Left kidney (tissue), 2 donors: ENCODE measurements around the gene RIC8B. TPM values are rescaled to one million over a fixed set of nuclear protein-coding genes. Genes with fewer than 3 reads are reported as not detected.

ENCODE experiments used
- DNase-seq: peaks from one replicate; pipeline ENCODE4 v3.0.0-alpha.2; 2013
- polyA plus RNA-seq: library from polyadenylated mRNA; unstranded; fragments of 120-200 nt; gene quantifications from one replicate; pipeline ENCODE4 v1.2.1, GENCODE V29; 2013; ENCODE audit not compliant: insufficient read length

The RIC8B gene
- polyA plus RNA-seq, 1 donor, result 34.4 TPM

GRCh38 chr12:106866426-106867080, 92.1 kb downstream of the RIC8B start:
- no peak for DNase-seq

- DNase-seq, result no peak
These were observed 93.2 kb downstream of the RIC8B start for GRCh38 chr12:106867651-106868050.

GRCh38 chr12:106868982-106869700, 94.7 kb downstream of the RIC8B start:
- no peak for DNase-seq

DNA sequence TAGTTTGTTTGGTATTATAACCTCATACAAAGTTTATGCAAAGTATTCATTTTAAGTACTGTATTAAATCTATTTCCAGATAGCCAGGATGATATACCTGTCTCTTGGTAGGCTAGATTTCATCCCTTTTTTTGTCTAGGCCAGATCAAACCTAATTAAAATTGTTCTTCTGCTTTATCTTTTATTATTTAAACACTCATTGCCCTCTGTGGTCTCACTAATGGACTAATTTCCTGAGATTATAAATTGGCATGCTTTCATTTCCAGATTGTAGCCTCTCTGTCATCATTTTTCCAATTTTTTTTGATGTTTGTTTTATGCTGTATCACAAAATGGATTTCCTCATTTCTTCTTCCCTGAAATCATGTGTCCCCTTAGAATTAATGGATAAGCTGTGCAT, 95.6 kb downstream of the RIC8B start:
- no peak for DNase-seq

GRCh38 chr12:106871477-106871876, 97.0 kb downstream of the RIC8B start:
- DNase-seq, result no peak

- no peak for DNase-seq
These were observed 99.5 kb downstream of the RIC8B start for GRCh38 chr12:106873983-106874382.

DNA sequence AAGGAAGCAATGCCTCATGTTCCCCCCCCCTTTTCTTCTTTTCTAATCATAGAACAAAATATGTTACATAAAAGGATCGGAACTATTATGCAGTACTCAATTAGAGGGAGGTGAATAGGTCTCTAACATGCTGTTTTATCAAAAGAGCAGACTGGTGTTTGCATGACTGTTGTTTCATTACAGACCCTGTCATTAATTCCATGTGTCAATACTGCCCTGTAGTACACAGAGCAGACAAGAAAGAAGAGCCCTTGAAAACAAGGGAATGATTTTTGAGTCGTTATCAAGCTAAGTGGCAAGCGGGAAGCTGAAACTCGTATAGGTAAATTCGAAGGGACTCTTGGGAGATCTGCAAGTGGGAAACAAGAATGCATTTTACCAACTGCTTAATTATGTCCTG, 104.3 kb downstream of the RIC8B start:
- DNase-seq, result no peak

DNA sequence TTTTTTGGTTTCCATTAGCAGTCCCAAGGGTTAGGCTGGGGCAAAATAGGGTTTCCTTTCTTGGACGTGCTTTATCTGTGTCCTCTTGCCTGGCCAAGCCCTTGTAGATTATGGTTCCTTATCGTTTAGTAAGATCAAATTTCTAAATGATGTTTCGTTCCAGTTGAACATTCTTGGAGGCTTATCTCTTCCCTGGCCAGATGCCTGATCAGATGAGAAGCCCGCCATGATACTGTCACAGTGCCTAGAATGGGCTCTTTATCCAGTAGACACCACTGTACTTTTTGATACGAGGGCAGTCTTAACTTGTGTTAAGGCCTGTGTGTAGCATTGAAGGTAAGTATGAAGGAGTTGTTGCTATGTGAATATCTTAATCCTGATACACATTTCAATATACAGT, 105.1 kb downstream of the RIC8B start:
- DNase-seq, result no peak

DNA sequence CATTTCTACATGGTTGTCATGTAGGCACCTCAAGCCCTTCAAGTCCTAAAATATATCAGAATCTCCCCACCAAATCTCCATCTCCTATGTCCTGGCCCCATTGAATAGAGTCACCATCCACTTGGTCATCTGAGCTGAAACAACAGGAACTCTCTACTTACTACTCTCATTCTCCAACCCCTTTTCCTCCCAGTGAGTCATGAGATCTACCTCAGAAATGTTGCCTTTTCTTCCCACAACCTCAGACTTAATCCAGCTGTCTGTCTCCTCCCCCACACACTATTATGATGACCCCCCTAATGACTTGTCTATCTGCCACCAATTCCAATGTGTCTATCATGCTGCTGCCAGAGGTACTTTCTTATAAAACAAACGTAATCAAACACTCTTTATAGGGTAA, 108.9 kb downstream of the RIC8B start:
- no peak for DNase-seq

GRCh38 chr12:106885026-106885425, 110.5 kb downstream of the RIC8B start:
- DNase-seq, result no peak

- no peak for DNase-seq
These were observed 111.2 kb downstream of the RIC8B start for GRCh38 chr12:106885541-106886249.

- DNase-seq, result no peak
These were observed 112.5 kb downstream of the RIC8B start for GRCh38 chr12:106886932-106887331.

DNA sequence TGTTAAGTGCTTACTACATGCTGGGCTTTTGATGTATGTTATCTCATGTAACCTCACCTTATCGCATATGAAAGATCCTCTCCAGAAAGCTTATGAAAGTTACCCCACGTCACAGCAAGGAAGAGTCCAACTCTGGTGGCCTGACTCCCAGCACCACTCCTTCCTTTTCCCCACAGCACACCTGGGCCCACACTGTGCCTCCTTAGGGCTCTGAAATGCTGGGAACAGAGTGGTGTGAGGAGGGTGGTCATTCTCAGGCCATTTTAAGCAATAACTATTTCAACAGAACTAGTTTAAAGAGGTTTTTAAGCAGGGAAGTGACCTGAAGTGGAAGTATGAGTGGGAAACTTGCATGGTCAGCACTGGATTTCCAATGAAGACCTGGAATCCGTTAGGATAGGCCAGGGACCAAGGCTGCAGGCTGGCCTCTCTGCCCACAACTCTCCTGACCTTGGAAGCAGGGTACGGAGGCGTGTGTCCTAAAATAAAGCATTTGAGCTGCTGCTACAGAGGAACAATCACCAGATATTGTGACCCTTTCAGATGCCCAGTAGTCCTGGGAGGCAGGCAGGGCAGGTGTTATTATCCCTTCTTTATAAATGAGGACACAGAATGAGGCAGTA, 114.0 kb downstream of the RIC8B start:
- no peak for DNase-seq

DNA sequence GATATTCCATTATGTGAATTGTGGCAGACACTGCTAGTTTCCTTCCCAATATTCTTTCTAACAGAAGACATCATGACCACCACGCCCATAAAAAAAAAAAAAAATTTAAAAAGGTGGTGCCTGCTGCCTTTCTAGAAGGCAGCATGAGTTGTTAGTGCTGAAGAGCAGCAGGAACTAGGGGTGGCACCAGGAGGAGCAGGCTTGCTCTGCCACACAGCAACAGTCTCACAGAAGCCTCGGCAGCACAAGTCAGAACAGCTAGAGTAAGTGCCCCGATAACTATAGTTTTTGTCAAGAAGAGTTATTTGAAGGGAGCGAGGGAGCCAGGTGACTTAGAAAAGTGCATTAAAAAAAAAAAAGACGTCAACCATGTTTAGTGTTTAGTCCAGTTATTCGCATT, 114.8 kb downstream of the RIC8B start:
- DNase-seq, result no peak

GRCh38 chr12:106889950-106890626, 115.6 kb downstream of the RIC8B start:
- no peak for DNase-seq

- DNase-seq, result no peak
These were observed 117.6 kb downstream of the RIC8B start for GRCh38 chr12:106892075-106892474.

- DNase-seq, result no peak
These were observed 119.0 kb downstream of the RIC8B start for GRCh38 chr12:106893451-106893850.

DNA sequence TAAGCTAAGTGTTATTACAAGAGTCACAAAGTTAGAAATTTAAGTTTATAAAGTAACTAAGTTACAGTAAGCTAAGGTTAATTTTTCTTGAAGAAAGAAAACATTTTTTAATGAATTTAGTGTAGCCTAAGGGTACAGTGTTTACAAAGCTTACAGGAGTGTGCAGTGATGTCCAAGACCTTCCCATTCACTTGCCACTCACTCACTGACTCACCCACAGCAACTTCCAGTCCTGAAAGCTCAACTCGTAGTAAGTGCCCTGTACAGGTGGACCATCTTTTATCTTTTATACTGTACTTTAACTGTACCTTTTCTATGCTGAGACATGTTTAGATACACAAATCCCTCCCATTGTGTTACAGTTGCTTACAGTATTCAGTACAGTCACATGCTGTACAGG, 120.3 kb downstream of the RIC8B start:
- no peak for DNase-seq

- no peak for DNase-seq
These were observed 122.1 kb downstream of the RIC8B start for GRCh38 chr12:106896603-106897002.

DNA sequence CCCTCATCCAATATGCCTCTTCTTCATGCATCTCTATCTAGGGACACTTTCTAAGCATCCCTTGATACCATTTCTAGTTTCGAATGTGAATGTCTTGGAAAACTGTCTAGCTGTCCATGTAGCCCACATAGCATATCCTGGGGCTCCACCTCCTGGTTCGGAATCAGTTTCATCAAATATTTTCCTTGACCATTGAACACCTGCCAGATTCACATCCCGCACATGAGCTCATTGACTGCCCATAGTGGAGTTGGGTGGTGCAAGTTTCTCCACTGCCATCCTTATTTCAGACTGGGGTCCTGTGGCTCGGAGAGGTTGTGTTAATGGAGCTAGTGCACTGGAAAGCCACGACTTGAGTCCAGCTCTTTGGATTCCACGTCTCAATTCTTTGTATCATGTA, 122.6 kb downstream of the RIC8B start:
- no peak for DNase-seq

- DNase-seq, result peak; percentile 45
These were observed 123.8 kb downstream of the RIC8B start for GRCh38 chr12:106897981-106898901.
